GM13976 (cell line): ENCODE data around the gene CCDC112.

ENCODE experiments used
- DNase-seq: peaks from one replicate; pipeline ENCODE4 v3.0.0; 2012; ENCODE audit warnings: low spot score
- in situ Hi-C: fragments of 300-500 bp; cut with MboI; formaldehyde crosslinking; loops from one replicate; pipeline ENCODE4 v1.12.0; 2022; ENCODE audit warnings: low sequenced_read_pairs, mixed read lengths, inconsistent platforms; ENCODE audit not compliant: unreplicated experiment
- TF ChIP-seq, protein P1 (sequence below): IDR thresholded peaks from 2 replicates; pipeline ENCODE4 v1.5.1; 2012; ENCODE audit warnings: borderline replicate concordance, mild to moderate bottlenecking; ENCODE audit not compliant: insufficient read depth; ENCODE audit errors: extremely low read depth, missing control alignments, control extremely low read depth

The CCDC112 gene, protein sequence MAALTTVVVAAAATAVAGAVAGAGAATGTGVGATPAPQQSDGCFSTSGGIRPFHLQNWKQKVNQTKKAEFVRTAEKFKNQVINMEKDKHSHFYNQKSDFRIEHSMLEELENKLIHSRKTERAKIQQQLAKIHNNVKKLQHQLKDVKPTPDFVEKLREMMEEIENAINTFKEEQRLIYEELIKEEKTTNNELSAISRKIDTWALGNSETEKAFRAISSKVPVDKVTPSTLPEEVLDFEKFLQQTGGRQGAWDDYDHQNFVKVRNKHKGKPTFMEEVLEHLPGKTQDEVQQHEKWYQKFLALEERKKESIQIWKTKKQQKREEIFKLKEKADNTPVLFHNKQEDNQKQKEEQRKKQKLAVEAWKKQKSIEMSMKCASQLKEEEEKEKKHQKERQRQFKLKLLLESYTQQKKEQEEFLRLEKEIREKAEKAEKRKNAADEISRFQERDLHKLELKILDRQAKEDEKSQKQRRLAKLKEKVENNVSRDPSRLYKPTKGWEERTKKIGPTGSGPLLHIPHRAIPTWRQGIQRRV

DNA sequence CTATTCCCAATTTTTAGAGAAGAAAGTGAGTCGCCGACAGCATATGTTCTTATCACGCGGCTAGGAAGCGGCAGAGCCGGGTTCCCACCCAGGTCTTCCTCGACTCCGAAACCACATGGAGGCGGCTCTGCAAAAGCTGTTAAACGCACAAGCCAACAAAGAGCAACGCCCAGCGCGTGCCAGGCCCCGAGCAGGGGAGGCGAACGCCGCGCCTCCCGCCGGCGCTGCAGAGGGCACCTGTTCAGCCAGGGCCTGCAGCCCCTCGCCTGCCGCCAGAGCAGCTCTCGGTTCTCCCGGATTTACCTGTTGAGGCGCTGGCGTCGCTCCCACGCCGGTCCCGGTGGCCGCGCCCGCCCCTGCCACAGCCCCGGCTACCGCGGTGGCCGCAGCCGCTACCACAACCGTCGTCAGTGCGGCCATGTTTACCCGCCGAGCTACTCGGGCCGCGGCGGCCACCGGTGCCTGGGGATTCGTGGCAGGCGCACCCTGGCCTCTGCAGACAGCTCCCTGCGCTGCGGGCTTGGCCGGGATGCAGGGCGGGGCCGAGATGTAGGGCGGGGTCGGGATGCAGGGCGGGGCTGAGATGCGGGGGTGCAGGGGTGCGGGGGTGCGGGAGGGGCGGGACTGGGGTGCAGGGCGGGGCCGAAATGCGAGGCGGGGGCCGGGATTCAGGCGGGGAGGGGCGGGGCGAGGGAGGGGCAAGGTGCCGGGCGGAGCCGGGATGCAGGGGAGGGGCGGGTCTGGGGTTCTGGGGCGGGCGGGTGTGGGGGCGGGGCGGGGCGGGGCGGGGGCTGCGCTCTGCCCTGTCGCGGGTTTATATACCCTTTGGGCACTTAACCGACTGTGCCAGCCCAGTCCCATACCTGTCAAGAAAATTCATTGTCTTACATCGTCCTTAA is at the start of gene CCDC112:
Gene CCDC112, minus strand, starts transcription at position 531 of the 899 bp plus-strand sequence. Its CDS starts 111 bp downstream, at position 420.
- peak; percentile 97 for DNase-seq
- TF ChIP-seq, protein P1, sequence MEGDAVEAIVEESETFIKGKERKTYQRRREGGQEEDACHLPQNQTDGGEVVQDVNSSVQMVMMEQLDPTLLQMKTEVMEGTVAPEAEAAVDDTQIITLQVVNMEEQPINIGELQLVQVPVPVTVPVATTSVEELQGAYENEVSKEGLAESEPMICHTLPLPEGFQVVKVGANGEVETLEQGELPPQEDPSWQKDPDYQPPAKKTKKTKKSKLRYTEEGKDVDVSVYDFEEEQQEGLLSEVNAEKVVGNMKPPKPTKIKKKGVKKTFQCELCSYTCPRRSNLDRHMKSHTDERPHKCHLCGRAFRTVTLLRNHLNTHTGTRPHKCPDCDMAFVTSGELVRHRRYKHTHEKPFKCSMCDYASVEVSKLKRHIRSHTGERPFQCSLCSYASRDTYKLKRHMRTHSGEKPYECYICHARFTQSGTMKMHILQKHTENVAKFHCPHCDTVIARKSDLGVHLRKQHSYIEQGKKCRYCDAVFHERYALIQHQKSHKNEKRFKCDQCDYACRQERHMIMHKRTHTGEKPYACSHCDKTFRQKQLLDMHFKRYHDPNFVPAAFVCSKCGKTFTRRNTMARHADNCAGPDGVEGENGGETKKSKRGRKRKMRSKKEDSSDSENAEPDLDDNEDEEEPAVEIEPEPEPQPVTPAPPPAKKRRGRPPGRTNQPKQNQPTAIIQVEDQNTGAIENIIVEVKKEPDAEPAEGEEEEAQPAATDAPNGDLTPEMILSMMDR = no peak
- in situ Hi-C loops = no loop called here

DNA sequence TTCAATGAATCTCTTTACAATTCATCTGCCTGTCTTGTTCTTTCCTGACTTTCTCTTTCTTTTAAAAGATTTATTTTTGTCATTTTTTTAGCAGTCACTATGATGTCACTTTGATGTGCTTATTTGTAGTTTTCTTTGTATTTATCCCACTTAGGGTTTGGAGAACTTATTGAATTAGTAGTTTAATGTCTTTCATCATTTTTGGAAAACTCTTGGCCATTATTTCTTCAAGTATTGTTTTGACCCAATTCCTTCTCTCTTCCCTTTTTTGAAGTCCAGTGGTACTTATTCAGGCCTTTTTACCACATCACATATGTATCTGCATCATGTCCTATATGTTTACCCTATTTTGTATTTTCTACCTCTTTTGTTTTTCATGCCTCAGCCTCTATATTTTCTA is 48.9 kb upstream of the CCDC112 start:
- in situ Hi-C loops = no loop called here
- no peak for DNase-seq
- TF ChIP-seq, protein P1 = no peak

DNA sequence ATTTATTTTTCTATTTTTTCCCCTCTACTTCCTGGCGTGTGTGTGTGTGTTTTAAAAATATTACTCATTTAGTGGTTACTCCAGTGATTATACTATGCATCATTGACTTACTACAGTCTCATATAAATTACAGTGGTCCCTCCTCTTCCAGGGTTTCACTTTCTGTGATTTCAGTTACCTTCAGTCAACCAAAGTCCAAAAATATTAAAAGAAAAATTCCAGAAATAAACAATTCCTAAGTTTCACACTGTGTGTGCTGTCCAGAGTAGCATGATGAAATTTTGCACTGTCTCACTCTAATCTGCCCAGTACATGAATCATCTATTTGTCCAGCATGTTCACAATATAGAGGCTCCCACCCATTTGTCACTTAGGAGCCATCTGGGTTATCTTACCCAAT is 47.4 kb upstream of the CCDC112 start:
- TF ChIP-seq, protein P1 = no peak
- in situ Hi-C loops = no loop called here
- no peak for DNase-seq

DNA sequence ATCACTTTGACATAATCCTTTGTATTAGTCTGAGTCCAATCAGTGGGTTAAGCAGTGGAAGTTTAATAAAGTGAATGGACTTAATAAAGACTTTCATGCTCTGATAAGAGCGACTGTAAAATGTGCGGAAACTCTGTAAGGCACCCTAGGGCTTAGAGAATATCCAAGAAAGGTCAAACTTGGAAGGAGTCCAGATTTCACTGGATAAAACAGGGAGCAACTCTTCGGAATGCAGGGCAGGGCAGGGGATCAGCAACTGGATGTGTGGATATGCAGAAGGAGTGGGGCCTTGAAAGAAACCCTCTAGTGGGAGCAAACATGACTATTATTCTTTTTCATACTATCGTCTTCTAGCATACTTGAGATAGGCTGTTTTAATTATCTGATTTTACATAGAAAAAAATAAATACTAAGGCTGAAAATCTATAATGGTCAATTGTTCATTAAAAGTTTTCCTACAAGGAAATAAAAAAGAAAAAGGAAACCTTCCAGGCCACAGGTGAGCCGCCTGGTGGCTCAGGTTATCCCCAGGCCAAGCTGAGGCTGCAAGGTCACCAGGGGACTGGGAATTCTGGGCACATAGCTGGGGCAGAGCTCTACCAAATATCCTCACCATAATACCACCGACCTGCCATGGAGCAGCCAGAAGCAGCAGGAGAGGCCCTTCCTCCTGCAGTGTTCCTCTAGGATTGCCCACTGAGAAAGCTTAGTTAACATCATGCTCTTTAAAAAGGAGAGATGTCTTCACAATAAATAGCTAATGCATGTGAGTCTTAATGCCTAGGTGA is 46.3 kb upstream of the CCDC112 start:
- no peak for DNase-seq
- TF ChIP-seq, protein P1 = no peak
- in situ Hi-C loops = no loop called here

DNA sequence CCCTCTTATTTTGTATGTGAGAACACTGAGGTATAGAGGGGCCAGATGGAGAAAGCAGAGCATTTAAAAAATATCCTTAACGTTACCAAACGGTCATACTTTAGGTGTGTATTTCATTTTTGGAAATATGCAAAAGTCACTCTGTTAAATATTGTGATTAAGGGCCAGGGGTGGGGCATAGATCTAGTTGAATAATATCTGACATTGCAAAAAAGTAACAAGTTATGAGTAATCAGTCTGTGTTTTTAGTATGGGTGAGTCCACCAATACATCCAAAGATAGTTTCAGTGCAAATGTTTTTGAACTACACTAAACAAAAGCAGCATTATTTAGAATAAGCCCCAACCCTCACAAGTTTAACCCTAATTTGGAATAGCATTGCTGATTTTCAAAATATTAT is 45.3 kb upstream of the CCDC112 start:
- in situ Hi-C loops = no loop called here
- DNase-seq = no peak
- TF ChIP-seq, protein P1 = no peak

DNA sequence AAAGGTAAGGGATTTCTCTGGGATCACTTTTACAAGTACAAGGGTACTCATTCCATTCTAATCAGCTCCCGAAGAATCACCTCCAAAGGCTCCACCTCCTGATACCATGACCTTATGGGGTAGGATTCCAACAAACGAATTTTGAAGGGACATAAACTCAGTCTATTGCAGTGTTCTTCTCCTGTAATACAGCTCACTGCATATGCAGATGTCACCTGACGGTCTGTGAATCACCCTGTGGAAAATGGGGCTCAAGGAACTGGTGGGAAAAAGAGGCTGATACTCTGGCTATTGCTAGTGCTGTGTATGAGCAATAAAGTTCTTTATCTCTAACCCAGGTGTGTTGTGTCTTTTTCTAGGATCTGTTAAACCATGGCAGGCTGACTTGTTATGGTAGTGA is 42.4 kb upstream of the CCDC112 start:
- DNase-seq = no peak
- TF ChIP-seq, protein P1 = no peak
- in situ Hi-C loops = no loop called here
